ENCODE results near the gene SIRT2.
"Not testable (repeated sequence)": the region's sequence is repeated elsewhere in the genome, so short reads cannot be mapped to it uniquely, and the experiment has no call there.

Gene SIRT2

DNA sequence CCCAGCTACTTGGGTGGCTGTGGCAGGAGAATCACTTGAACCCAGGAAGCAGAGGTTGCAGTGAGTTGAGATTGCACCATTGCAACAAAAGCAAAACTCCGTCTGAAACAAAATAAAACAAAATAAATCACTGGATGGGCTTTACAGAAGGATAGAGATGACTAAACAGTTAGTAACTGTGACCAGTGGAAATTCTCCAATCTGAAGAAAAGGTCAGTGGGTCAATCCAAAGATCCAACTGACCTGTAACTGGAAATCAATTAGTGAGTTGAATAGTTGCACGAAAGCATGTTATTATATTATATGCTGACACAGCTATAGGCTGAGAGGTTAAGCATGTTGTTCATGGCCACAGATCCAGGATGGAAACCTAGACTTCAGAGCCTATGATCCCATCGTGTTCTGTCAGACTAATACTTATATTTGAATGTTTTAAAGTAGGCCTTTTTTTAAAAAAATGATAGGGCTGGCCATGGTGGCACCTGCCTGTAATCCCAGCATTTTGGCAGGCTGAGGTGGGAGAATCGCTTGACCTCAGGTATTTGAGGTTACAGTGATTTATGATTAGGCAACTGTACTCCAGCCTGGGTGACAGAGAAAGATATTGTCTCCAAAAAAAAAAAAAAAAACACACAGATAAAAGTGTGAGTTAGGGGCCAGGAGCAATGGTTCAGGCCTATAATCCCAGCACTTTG, 69.2 kb downstream of the SIRT2 start:
- DNase-seq (ENCODE audit: low read depth in 1 of 2, low spot score in 1 of 2) = no peak

GRCh38 chr19:38829203-38829602, 70.2 kb downstream of the SIRT2 start:
- not testable (repeated sequence) for DNase-seq (ENCODE audit: low read depth in 1 of 2, low spot score in 1 of 2)

Measured in activated CD4-positive, alpha-beta T cell treated with anti-CD3 and anti-CD28 coated beads, Interleukin-2, amount 50 U/mL, for 24 hours (primary cell).